Fibroblast of the aortic adventitia (primary cell): Measurements from ENCODE around the gene ST3GAL4. TPM values are rescaled to one million over a fixed set of nuclear protein-coding genes. Genes with fewer than 3 reads are reported as not detected.
A peak's percentile ranks its signal among the peaks of the same experiment; 100 is the strongest.

Source experiments
- DNase-seq: peaks from one replicate; pipeline ENCODE4 v3.0.0-alpha.2; 2010; ENCODE audit warnings: low read depth
- H3K4me3 ChIP-seq: 2 replicates; pipeline ENCODE4 v1.5.1; 2011; ENCODE audit warnings: low read depth, mild to moderate bottlenecking, control low read depth, low read length, moderate library complexity
- total RNA-seq: library from RNA; depleted of rRNA; stranded (reverse); fragments of >200 nt; gene quantifications from 2 replicates; pipeline ENCODE4 v1.2.3, GENCODE V29; 2012; ENCODE audit warnings: low replicate concordance
- TF ChIP-seq, protein P1 (sequence below): IDR thresholded peaks from 2 replicates; pipeline ENCODE4 v1.5.1; 2011; ENCODE audit warnings: mild to moderate bottlenecking, low read length, control low read depth, inconsistent platforms; ENCODE audit not compliant: insufficient read depth

Gene ST3GAL4
- total RNA-seq, 1 donor: 25.4 TPM

DNA sequence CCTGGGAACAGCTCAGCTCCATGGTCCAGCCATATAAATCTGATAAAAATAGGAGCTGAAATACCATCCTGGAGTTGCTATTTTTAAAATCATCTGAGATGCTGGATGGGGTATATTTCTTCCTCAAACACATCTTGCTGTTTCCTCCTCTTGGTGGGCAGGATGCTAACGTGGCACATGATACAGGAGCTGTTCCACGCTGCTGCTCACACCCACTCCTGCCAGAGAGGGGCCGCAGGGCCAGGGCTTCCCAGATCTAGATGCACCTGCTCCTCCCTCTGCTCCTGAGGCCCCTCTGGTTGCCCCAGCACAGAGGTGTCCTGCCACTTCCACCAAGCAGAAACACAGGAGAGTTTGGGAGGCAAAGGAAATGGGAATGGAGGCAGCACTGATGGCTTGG lies 3.3 kb upstream of the ST3GAL4 start:
- no peak for DNase-seq
- TF ChIP-seq, protein P1, sequence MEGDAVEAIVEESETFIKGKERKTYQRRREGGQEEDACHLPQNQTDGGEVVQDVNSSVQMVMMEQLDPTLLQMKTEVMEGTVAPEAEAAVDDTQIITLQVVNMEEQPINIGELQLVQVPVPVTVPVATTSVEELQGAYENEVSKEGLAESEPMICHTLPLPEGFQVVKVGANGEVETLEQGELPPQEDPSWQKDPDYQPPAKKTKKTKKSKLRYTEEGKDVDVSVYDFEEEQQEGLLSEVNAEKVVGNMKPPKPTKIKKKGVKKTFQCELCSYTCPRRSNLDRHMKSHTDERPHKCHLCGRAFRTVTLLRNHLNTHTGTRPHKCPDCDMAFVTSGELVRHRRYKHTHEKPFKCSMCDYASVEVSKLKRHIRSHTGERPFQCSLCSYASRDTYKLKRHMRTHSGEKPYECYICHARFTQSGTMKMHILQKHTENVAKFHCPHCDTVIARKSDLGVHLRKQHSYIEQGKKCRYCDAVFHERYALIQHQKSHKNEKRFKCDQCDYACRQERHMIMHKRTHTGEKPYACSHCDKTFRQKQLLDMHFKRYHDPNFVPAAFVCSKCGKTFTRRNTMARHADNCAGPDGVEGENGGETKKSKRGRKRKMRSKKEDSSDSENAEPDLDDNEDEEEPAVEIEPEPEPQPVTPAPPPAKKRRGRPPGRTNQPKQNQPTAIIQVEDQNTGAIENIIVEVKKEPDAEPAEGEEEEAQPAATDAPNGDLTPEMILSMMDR: no peak
- no peak overlapping the region for H3K4me3 ChIP-seq

DNA sequence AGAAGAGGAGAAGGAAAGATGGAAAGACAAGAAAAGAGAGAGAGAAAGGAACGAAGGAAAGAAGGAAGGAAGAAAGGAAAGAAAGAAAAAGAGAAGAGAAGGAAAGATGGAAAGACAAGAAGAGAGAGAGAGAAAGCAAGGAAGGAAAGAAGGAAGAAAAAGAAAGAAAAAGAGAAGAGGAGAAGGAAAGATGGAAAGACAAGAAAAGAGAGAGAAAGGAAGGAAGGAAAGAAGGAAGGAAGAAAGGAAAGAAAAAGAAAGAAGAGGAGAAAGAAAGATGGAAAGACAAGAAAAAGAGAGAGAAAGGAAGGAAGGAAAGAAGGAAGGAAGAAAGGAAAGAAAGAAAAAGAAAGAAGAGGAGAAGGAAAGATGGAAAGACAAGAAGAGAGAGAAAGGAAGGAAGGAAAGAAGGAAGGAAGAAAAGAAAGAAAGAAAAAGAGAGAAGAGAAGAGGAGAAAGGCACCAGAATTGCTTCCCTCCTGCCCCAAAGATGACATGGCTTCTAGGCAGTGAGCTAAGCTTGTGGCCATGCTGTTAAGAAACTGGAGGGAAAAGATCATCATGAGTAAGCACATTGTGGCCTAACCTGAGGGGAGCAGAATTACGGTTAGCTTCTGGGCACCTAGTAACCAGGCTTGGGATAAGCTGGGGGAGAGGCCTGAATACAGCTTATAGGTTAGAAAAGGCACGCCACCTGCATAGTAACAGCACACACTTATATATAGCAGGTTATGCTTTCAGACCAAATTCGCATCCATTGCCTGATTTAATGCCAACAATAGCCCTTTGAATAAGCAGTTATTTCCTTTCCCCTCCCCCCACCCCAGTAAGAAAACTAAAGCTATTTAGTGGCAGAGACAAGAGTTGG lies 2.3 kb upstream of the ST3GAL4 start:
- TF ChIP-seq, protein P1: no peak
- peak overlapping the region; percentile 9 for H3K4me3 ChIP-seq
- DNase-seq: peak; percentile 64

DNA sequence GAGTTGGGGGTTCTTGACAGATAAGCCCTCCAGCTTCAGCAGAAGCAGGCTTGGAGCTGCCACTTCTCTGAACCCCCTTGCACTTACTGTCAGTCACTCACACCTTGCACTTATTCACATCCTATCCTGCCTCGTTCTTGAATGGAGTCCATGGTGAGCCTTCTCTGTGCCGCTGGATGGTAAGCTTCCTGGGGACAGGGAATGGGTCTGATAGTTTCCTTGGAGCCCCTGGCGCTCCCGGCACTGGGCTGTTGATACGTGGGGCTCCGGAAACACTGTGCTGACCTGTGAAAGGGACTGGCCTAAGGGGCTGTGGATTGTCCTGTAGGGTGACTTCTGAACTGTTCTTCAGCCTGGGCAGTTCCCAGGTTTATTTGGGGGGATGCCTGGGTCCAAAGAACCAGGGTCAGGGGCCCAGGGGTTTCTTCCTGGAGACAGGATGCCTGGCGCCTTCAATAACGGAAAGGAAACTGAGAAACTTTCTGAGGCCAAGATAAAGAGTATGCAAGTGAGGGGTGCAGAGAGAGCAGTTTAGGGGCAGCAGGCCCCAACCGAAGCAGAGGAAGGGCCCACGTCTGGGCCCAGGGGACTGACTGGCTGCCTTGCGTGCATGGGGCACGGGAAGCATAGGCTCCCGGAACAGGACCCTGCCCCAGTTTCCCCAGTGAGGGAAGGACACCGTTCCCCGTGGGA lies 709 bp upstream of the ST3GAL4 start:
- TF ChIP-seq, protein P1: no peak
- DNase-seq: no peak

DNA sequence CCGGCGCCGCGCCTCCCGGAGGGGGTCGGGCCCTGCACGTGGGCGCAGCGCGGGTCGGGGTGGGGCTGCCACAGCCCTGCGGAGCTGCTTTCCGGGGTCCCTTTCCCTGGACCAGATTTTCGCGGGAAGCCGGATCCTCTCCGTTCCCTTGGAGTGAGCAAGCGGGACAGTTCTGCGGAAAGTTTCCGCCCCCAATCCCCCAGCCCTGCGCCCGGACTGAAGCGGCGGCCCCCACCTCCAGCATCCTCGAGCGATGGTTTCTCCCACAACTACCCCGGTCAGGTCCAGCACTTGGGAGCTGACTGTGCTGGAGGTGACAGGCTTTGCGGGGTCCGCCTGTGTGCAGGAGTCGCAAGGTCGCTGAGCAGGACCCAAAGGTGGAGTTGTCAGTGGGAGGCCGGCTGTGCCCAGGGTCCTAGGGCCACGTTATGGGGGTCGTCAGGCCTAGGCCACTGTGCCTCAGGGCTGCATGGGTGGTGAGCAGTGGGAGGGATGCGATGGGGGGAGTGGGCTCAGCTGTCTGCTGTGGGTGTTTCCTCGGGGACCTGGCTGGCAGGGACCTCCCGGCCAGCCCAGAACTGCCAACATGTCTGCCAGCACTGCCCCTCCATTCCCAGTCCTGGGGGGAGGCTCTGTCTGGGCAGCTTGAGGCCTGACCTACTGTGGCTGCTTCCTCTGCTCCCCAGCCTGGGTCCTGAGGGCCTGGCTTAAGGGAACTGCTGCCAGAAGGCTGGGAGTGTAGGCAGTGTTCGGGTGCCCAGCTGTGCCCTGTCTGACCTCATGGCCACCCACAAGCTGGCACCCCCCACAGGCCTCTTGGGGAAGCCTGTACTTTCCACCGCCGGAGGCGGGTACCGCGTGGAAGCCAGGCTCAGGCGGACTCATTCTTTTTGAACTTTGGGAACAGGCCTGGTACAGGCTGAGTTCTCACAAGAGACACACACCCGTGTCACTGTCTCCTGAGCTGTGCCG lies 726 bp downstream of the ST3GAL4 start:
- DNase-seq: peak; percentile 22
- peak overlapping the region; percentile 86 for H3K4me3 ChIP-seq
- TF ChIP-seq, protein P1: no peak

More for the DNA sequence above, 709 bp upstream of the ST3GAL4 start:
- peak overlapping the region; percentile 86 for H3K4me3 ChIP-seq

DNA sequence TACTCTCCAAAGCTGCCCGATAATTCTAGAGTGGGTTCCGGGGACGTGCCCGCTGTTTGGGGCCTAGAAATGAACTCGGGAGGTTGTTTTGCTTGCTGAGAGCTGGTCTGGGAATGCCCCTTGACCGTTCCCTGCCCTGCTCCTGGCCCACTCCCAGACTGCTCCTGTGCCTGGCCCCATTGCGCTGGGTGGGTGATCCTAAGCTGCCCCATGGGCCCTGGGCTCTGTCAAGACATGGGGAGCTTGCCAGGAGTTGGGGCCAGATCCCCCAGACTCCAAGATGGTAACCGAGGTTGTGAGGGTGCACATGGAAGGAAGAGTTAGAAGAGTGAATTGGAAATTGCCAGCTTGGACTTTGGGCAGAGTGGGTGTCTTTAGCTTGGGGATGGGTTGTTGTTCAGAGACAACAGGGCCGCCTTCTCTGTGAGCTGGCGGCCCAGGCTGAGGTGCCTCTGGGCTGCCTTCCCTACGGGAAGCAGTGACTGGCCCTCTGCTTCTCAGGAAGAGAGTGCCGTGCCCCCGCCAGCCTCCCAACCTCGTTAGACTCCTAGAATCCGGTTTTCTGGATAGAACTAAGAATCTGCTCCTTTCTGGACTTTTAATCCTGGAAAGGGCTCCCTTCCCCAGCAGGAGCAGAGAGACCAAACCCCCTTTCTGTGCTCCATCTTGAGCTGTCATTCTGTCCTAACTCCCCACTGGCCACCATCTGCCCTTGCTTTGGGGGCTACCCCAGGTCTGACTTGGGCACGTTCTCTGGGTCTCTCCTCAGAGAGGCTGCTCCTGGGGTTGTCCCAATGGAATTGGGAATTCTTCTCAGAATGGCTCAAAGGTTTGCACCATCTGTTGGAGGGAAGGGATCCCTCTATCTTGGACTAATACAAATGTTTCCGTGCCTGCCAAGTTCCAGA lies 1.8 kb downstream of the ST3GAL4 start:
- H3K4me3 ChIP-seq: peak overlapping the region; percentile 86
- TF ChIP-seq, protein P1: no peak
- no peak for DNase-seq
